NCI-H1105 (cell line): ENCODE measurements around the gene SCART1.
"Not testable (repeated sequence)": the region's sequence is repeated elsewhere in the genome, so short reads cannot be mapped to it uniquely, and the experiment has no call there.

ENCODE experiments used
- DNase-seq: peaks from one replicate; lab custom pipeline; 2025; lab: John Stamatoyannopoulos, UW

The SCART1 gene

DNA sequence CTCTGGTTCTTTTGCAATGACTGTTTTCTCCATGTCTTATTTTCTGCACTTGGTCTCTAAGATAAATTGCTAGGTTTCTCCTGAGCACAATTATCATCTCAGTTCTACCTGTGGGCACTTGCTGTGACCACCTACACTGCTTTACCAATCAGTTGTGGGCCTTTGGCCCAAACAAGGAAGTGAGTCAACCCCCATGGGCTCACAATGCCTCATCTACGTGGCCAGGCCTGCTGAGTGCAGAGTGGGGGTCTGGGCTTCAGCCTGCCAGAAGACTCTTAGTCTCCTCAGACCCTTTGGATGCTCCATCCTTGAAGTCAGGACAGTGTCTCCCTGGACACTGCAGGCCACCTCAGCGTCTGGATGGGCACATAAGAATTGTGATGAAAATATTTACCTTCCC is 20.3 kb downstream of the SCART1 start:
- DNase-seq, result no peak

DNA sequence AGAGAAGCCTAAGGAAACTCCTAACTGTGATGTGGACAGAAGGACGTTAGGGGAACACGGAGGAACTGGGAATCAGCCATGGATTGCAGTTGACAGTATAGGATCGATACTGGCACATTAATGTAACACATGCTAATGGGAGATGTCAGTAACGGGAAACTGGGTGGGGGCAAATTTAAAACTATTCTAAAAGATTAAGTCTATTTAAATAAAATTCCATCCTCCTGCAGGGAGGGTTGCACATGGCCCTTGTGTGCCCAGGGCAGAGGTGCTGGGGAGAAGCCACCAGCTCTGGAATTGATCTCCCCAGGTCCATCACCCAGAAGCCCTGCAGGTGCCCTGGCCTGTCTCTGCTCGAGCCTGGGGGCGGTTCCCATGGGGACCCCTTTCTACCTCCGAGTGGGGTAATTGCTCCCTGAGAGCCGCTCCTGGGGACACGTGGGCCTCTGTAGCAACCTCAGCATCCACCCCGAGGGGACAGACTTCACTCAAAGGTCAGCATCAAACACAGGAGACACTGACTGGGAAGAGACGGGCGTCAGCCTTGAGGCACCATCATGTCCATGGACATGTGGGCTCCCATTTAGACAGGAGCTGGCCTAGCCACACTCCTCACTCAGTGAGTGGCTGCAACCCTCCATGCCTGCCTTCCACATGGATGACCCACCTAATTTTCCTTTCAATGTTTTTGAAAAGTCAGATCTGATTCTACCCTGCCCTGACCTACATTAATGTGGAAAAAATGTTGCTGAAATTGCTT is 21.1 kb downstream of the SCART1 start:
- DNase-seq, result no peak

DNA sequence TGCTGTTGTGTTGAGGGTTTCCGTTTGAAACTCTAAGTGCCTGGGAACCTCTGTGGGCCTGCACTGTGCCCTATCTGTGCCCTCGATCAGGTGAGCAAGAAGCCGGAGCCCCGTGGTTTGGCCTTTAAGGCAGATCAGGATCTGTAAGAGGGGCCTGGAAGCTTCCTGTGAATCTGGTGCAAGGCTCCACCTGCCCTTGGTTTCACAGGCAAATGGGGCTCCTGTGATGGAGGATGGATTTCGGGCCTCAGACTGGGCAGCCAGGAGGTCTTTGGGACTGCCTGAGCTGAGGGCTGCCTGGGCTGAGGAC is 21.6 kb downstream of the SCART1 start:
- DNase-seq, result no peak

DNA sequence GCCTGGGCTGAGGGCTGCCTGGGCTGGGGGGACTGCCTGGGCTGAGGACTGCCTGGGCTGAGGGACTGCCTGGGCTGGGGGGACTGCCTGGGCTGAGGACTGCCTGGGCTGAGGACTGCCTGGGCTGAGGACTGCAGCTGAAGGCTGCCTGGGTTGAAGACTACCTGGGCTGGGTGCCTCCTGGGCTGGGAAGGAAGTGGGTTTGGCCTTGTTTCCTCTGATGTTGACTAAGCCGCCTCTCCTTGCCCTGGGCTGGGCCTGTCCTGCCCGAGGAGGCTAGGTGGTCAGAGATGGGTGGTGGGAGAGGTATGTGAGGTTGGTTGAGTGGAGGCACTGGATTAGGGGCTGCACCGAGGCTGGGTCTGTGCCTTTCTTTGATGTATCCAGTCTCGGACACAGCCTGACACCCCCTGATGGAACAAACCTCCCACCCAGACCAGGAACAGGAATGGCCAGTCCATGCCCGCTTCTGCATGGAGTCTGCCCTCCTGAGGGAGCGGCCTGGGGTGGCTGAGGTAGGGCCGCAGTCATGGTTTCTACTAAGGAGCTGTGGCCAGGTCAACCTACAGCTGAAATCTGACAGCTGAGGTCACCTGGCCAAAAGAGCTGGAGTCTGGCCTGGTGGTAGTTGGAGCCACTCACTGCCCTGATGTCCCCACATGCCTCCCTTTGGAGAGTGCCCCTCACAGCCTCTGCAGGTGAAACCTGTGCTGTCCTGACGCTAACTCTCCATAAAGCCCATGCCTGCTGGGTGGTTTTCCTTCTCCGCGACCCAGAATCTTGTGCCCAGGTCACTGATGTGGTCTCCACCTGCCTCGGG is 22.3 kb downstream of the SCART1 start:
- no peak for DNase-seq

DNA sequence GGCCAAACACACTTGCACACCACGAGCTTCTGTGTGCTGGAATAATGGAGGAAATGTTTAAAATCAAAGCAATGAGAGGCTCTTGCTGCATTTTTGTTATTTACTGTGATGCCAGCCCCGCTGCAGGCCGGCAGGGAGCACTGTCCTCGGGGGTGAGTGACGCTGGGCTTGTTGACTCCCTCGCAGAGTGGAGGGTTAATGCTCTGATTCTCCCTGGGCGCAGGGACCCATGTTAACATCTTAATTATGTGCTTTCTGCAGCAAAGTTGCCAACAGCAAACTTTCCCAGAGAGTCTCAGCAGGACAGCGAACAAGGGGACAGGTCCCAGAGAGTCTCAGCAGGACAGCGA is 22.9 kb downstream of the SCART1 start:
- no peak for DNase-seq

DNA sequence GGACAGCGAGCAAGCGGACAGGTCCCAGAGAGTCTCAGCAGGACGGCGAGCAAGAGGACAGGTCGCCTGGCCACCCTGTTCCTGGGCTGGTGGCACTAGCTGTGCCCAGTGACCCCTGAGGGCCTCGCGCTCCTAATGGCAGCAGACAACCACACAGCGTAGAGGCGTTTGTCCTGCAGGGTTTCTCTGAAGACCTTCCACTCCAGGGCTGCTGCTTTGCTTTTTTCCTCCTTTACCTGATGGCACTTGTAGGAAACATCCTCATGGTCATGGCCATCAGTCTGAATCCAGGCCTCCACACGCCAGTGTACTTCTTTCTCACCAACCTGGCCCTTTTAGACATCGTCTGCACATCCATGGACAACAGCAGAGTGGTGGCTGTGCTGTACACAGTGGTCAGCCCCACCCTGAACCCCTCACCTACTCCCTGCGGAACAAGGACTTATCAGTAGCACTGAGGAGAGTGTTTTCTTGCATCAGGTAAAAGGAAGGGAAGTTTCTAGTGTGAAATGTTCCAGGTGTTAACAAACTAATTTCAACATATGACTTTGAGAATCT is 27.4 kb downstream of the SCART1 start:
- DNase-seq, result no peak

DNA sequence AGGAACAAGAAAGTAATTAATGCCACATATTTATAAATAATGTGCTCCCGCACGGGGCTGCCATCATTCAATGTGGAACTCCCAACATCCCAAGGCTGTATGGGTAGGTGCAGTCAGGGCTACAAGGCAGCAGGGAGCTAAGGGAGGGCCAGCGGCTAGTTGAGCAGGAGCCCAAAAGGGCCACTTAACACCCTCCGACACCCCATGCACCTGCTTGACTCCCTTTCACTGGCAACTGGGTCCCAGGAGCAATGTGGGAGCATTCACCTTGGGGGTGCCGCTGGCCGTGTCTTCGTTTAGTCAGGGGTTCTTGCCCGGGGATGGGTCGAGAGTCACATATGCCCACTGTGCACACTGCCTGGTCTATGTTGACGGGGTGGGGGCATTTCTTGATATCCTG is 27.9 kb downstream of the SCART1 start:
- no peak for DNase-seq

DNA sequence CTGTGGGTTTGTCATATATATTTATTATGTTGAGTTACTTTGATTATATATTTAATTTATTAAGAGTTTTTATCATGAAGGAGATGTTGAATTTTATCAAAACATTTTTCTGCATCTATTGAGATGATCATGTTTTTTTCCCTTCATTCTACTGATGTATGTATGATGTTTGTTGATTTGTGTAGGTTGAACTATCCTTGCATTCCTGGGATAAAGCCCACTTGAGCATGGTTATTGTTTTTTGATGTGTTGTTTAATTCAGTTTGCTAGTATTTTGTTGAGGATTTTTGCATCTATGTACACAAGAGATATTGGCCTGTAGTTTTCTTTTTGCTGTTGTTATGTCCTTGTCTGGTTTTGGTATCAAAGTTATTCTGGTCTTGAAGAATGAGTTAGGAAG is 31.1 kb downstream of the SCART1 start:
- DNase-seq, result no peak

DNA sequence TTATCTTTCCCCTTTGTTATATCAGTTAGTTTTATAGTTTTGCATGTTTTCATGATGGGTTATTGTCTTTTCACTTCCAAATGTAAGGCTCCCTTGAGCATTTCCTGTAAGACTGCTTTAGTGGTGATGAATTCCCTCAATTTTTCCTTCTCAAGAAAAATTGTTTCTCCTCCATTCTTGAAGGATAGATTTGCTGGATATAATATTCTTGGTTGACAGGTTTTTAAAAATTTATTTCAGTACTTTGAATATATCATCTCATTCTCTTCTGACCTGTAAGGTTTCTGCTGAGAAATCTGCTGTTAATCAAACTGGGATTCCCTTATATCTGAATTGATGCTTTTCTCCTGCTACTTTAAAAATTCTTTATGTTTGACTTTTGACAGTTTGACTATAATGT is 33.3 kb downstream of the SCART1 start:
- DNase-seq, result no peak

DNA sequence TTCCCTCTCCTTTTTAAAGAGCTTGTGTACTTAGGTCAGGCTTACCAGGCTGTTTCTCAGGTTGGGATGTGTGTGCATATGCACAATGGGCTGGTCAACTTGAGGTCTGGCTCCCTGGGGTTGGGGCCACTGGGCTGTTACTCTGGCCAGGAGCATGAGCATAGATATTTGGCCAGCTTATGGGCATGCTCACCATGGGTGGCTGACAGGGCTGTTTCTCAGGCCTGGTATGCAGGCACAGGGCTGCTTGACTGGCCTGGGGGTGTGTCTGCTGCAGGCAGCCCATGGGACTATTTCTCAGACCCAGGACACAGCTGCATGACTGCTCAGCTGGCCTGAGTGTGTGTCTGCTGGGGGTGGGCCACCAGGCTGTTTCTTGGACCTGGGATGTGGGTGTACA is 34.6 kb downstream of the SCART1 start:
- no peak for DNase-seq

DNA sequence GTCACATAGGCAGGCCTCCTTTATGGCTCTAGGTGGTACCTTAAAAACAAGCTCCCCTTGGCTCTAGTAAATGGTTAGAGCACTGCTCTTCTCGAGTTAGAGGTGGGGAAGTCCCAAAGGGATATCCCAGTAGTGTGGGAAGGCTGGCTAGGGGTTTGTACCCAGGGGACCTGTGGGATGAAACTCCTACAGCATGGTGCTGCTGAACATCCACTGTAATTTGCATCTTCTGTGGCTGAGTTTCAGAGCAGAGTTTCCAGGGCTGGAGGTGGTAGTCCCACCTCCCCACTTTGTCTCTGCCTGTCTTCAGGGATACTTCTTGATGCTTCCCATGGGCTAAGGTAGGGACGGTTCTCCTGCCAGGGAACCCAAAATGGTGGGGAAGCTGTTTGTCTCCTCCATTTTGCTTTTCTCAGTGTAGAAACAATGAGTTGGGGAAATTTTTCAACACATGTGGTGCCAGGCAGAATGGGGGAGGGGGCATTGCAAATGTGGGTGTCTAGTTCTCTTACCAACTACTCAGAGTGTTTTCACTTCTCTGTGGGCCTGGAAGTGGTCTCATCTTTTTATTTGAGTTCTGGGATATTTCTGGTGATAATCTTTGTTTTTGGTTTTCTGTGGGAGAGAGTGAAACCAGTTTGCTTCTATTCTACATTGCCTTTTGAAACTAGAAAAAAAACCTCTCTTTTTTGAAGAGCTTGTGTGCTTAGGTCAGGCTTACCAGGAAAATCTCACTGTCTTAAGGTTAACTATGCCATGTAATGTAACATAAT is 36.3 kb downstream of the SCART1 start:
- no peak for DNase-seq

DNA sequence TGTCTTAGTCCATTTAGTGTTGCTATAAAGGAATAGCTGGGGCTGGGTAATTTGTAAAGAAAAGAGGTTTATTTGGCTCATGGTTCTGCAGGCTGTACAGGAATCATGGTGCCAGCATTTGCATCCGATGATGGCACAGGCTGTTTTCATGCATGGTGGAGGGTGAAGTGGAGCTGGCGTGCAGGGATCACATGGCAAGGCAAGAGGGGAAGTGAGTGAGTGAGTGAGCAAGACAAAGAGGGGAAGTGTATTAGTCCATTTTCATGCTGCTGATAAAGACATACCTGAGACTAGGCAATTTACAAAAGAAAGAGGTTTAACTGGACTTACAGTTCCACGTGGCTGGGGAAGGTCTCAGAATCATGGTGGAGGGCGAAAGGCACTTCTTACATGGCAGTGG is 39.8 kb downstream of the SCART1 start:
- DNase-seq, result not testable (repeated sequence)

DNA sequence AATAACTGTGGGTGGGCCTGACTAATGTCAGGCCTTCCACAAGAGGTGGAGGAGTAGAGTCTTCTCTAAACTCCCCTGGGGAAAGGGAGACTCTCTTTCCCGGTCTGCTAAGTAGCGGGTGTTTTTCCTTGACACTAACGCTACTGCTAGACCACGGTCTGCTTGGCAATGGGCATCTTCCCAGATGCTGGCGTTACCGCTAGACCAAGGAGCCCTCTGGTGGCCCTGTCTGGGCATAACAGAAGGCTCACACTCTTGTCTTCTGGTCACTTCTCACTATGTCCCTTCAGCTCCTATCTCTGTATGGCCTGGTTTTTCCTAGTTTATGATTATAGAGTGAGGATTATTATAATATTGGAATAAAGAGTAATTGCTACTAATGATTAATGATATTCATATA is 43.6 kb downstream of the SCART1 start:
- not testable (repeated sequence) for DNase-seq

DNA sequence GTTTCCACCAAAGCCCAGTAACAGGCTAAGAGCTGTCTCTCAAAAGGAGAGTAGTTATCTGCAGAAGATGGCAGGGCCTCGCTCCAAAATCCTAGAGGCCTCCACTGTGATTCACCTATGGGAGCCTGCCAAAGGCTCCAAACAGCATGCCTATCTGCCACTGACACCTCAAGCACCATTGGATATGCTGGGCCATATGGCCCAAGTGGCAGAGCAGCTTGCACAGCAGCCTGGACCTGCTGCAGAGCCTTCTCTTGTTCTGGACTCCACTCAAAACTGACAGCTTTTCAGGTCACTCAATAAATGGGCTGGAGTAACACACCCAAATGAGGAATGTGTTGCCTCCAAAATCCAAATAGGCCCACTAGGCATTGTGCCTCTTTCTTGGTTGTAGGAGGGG is 45.4 kb downstream of the SCART1 start:
- not testable (repeated sequence) for DNase-seq

DNA sequence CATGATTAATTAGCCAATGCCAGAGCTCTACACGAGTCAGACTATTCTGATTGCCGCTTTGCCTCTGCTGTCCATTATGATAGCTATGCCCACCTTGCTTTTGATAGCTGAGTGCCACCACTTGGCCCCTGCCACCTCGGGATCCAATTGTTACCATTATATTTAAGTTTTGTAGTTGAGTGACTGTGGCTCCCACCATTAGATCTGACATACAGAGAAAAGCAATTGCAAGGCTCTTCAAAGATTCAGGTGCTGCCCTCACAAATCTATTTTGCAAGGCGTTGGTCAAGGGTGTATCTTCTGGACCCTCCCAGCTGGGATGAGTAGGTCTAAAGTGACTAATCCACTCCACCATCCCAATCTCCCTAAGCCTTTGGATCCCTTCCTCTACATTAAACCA is 47.2 kb downstream of the SCART1 start:
- DNase-seq, result not testable (repeated sequence)

DNA sequence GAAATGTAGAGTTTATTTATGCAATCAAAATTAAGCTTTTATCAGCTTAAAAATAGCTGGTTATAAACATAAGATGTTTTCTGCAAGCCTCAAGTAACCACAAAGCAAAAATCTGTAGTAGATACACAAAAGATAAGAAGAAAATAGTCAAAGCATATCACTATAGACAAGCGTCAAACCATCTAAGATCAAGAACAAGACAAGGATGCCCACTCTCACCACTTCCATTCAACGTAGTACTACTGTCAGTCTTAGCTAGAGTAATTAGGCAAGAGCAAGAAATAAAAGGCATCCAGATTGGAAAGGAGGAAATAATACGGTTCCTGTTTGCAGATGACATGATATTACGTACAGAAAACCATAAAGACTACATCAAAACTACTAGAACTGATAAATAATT is 56.0 kb downstream of the SCART1 start:
- DNase-seq, result no peak

DNA sequence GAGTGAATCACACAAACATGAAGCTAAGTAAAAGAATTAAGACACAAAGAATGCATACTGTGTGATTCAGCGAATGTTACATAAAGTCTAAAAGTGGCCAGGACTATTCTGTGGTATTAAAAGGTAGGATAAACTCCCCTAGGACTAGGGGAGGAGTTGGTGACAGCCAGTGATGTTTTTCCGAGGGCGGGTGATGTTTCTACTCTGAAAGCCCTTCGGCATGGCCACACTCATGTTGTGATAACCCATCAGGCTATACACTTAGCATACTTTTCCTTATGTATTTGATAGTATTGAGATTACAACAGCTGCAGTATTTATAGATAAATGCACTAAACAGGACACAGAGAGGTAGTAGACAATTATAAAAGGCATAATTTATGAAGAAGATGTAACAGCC is 57.7 kb downstream of the SCART1 start:
- no peak for DNase-seq

DNA sequence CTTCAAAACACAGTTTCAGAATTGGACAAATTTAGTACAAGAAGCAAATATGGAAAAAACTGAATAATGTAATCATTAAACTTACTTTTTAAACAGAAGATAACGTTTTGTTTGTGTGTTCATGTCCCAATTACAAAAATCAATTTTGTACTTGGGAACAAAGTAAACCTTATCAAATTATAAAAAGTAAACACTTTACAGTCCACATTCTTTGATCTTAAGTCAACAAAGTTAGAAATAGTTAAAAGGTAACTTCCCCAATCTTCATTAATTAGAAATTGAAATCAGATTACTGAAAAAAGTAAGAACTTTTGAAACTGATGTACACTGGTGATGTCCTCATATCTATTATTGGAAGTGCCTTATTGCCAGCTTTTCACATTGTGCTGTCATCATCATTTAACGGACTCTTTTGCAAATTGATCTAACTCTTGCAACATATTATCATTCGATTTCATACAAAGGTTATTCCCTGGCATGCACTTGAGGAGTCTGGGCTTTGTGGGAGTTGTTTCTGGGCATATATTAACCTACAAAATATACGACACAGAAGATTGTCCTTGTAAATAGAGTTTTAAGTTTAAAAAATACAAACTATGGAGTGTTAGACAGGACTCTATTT is 58.3 kb downstream of the SCART1 start:
- no peak for DNase-seq

DNA sequence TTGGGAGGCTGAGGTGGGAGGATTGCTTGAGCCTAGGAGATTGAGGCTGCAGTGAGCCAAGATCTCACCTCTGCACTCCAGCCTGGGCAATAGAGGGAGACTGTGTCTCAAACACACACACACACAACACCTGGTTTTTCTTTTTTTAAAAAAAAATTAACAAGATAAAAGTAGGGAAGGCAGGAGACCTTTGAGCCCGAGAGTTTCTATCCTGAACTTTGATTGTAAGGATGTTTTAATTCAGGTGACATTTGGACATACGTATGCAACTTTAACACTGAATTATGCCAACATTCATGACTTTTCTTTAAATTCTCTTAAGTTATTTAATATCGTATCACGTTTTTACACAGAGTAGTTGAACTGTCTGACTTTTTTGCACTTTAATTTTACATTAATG is 61.7 kb downstream of the SCART1 start:
- no peak for DNase-seq

DNA sequence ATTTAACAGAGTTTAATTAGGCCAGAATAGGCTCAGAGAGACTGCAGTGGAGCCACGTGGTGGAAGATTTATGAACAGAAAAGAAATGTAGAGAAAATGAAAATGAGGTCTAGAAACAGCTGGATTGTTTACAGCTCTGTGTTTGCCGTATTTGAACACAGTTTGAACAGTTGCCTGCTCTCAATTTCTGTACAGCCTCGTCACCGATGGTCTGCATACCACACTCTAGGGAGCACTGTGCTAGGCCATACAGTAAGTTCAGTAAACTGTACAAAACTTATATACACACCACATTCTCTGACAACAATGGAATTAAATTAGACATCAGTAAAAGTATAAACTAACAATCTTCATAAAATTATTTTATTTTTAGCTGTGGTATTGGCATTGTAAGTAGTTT is 62.3 kb downstream of the SCART1 start:
- no peak for DNase-seq

DNA sequence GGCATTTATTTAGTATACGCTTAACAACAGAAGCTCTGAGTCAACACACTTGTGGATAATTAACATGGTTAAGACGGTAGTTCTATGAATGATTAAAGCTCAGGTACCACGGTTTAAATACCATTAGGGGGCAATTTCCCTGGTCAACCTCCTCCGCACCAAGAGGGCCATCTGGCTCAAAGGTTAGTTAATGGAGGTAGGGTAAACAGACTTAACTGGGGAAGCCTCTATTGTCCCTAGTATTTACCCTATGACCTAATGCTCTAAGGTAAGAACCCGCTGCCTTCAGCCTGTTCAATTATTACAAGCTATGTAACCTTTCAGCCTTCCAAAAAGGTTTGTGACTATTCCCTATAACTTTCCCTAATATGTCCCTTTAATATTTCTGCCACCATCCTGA is 64.8 kb downstream of the SCART1 start:
- DNase-seq, result not testable (repeated sequence)
